Activated T-cell treated with anti-CD3 and anti-CD28 coated beads for 48 hours (primary cell): ENCODE measurements around the gene KRT16.
"Not testable (repeated sequence)": the region's sequence is repeated elsewhere in the genome, so short reads cannot be mapped to it uniquely, and the experiment has no call there.

Experiments
- DNase-seq: peaks from one replicate; pipeline ENCODE4 v3.0.0-alpha.2; 2020; ENCODE audit warnings: low read depth

KRT16 gene

DNA sequence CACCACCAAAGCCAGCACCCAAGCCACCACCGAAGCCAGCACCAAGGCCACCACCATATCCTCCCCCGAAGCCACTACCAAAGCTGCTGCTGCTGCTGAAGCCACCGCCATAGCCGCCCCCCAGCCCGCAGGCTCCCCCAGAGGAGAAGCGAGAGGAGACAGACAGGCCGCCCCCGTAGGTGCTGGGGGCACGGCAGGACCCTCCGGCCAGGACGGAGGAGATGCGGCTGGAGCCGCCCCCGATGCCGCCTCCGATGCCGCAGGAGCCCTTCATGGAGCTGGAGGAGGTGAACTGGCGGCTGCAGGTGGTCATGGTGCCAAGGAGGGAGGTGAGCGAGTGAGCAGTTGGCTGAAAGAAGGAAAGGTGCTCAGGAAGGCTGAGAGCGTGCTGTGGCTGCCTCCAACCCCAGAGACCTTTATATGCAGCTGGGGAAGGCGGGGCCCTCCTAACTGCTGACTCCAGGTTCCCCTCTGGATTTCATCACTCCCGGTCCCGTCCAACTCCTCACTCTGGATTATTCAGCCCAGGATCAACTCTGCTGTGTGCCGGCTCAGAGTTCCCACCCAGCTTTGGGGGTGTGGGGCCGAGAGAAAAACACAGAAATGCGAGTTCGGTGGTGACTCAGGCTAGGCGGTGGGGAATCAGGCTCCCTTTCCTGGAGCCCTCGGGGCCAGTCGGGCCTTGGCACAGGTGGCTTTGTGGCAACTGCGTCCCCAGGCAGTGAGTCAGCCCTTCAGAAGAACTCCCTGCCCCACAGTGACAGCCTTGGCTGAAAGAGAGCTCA is at the start of gene KRT16:
TSS of gene KRT16 (minus strand) at position 392 of the 785 bp plus-strand sequence. CDS start at position 313, 79 bp downstream.
- not testable (repeated sequence) for DNase-seq

- no peak for DNase-seq
Observed at GRCh38 chr17:41660221-41660711, 47.7 kb upstream of the KRT16 start.

DNA sequence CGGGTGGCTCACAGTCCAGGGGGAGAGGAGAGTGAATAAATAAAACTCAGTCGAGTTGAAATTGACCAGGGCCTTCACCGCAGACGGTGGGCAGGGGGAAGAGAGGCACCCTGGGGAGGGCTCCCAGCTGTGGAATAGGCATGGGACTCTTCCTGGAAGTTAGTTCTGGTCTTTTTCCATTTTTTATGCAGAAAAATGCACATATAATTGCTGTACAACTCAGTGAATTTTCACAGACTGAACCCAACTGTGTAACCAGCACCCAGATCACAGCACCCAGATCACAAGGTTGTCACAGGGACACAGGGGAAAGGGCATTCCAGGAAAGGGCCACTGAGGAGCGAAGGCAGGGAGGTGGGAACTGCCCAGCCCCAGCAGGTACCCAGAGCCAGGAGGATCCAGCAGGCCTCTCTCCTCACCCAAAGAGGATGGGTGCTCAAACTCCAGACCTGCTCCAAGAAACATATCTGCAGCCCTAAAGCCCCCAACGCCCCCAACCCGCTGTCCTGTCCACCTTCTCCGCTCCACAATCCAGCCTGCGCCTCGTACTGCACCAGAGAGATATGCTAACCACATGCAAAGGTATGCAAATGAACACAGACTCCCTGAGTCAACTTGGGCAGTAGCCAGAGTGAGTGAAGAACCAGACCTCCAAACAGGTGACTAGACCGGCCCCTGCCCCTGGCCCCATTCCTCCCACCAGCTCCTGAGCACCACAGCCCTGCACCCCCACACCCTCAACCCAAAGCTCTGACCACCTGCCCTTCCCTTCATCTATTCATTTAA is 47.1 kb upstream of the KRT16 start:
- no peak for DNase-seq

DNA sequence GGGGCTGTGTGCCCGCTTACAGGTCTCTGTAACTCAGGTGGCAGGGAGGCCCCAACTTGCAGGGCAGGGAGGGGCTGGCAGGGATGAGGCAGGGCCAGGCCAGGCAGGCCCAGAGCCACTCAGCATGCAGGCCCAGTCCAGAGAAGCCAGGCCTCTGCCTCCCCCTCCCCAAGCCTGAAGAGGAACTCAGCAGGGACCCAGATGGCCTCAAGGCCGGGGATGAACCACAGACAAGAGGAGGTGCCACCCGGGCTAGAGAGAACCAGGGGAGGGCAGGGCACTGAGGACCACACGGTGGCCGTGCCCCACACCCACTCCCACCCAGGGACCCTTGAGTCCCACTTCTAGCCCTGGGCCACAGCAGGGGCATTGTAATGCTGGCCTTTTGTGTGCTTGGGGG is 46.3 kb upstream of the KRT16 start:
- no peak for DNase-seq

- no peak for DNase-seq
Observed at GRCh38 chr17:41657936-41658335, 45.4 kb upstream of the KRT16 start.

DNA sequence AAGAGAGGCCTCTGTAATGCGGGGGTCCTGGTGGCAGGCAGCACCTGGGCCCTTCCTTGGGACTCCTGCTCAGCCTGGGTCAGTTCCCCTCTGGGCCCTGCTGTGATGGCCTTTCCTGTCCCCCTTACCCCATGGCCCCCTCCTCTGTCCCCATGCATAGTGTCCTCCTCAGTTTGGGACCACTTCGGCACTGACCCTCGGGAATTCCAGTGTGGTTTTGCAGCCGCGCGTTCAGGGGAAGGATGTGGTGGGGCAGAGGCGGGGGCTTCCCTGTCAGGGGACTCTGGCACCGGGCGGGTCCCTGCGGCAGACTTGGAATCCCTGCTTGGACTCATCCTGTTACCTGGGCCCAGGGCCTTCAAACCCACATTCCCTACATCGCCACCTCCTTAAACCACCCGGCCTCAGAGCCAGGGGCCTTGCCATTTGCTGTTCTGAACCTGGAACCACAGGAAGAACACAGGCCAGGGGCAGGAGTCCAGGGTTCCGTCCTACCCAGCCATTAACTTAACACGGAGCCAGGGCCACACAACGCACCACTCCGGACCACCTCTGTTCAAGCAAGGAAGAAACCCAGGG is 44.7 kb upstream of the KRT16 start:
- no peak for DNase-seq

DNA sequence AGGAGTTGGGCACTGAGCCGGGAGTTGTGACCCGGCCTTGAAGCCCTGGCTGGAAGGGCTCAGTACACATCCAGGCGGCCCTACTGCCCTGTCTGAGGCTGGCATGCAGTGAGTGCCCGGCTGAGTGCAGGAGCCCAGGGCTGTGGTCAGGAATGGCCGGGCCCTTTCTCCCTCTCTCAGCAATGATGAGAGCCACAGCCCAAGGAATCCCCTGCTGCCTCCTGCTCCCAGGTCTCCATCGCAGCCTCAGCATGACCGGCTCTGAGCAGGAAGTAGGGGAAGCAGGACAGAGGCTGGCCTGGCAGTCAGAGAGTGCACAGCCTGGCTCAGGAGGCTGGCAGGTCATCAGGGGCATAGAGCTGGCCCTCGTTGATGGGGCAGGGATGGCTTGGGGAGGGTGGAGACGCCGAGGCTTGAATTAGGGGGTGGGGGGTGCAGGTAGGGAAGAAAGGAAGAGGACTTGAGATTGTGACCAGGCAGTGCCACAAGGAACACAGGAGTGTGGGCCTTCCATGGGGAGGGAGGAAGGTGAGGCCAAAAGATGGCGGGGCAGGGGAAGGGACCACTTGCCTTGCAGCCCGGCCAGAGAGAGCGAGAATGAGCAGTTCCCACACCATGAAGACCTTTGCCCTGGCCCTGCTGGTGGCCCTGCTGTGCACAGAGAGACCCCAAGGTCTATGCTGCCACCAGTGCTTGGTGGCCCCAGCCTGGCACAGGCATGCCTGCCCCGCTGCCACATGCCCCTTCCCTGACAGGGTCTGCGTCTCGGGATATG is 43.9 kb upstream of the KRT16 start:
- DNase-seq = no peak

GRCh38 chr17:41655611-41656111 is 43.1 kb upstream of the KRT16 start:
- no peak for DNase-seq

DNA sequence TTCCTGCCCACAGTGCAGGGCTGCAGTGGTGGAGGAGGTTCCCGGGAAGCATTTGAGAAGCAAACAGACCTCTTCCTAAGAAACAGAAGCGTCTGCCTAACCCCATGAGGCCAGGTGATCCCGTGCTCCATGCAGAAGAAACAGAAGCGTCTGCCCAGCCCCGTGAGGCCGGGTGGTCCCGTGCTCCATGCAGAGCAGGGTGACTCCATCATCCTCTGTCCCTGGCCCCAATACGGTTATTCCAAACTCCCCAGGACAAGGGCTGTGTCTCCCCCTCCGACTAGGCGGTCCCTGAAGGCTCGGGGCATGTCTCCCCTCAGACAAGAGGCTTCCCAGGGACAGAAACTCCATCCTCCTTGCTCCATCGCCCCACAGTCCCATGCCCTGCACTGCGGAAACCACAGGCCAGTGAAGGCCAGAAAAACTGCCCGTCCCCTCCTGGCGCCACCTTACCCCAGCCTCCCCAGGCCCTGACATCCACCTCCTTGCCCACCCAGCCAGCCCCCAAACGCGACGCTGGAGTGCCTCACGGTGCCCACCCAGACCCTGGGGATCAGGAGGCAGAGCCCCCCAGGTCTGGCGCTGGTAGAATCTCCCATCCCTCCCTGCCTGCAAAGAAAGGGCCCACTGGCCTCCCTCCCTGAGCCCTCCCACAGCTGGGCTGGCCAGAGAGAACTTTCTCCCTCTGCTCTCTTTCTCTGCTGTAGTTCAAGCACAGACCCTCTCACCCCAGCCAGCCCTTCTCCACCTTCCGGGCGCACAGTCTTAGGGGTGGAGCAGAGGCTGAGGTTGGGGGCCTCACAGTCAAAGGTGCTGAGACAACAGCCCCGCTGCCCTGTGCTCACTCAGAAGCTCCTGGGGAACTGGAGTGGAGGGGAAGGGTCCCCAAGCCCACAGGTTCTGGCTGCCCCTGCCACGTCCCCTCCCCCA is 42.4 kb upstream of the KRT16 start:
- no peak for DNase-seq

GRCh38 chr17:41653892-41654677 is 41.5 kb upstream of the KRT16 start:
- no peak for DNase-seq

DNA sequence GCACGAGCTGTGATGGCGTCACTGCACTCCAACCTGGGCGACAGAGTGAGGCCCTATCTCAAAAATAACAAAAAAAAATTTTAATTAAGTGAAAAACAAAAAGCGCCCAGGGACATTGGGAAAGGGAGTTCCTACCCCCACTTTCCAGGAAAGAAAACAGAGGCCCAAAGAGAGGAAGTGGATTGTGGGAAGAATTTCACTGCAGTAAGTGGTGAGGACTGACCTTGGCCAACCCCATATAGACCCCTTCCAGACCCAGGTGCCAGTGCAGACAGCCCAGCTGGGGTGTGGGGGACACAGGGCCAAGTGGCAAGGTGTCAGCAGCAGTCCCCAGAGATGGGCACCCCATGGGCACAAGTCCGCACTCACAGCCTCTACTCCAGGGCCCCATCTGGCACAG is 40.9 kb upstream of the KRT16 start:
- no peak for DNase-seq

- DNase-seq = no peak
Observed at GRCh38 chr17:41652461-41652970, 39.9 kb upstream of the KRT16 start.

GRCh38 chr17:41651625-41652460 is 39.3 kb upstream of the KRT16 start:
- no peak for DNase-seq

DNA sequence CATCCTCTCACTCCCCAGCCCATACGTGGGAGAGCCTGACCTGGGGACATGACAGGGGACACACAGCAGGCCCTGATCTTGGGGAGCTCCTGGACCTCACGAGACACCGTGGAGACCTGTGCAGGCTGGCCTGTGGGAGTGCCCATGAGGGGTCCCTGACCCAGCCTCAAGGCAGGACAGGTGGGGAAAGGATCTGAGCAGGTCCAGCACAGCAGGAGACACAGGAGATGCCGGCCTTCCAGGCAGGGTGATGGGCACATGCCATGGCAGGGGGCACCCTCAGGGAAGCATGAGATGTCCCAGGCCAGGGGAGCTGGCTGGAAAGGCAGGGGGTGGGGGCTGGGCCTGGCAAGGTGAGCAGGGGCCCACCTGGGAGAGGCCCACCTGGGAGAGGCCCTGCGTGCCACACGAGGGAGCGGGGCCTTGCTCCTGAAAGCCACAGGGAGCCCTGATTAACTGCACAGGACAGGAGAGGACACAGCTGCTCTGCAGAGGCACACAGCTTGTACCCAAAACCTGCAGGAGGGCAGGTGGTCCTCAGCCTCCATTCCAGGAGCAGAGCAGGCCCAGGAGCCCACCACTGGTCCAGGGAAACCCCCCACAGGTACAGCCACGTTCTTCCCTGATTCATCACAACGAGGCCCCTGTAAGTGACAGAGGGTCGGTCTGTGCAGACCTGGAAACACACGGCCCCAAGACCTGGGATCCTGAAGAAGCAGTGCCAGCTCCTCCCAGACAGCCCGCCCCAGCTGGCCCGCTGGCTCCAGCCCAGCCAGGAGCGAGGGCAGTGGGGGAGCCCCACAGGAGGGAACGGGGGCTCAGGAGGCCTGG is 38.4 kb upstream of the KRT16 start:
- no peak for DNase-seq

GRCh38 chr17:41649923-41650519 is 37.5 kb upstream of the KRT16 start:
- DNase-seq = no peak

GRCh38 chr17:41648411-41649195 is 36.0 kb upstream of the KRT16 start:
- peak; percentile 81 for DNase-seq
